Measurements from ENCODE around the gene RNF224.
A peak's percentile ranks its signal among the peaks of the same experiment; 100 is the strongest.

RNF224 gene

DNA sequence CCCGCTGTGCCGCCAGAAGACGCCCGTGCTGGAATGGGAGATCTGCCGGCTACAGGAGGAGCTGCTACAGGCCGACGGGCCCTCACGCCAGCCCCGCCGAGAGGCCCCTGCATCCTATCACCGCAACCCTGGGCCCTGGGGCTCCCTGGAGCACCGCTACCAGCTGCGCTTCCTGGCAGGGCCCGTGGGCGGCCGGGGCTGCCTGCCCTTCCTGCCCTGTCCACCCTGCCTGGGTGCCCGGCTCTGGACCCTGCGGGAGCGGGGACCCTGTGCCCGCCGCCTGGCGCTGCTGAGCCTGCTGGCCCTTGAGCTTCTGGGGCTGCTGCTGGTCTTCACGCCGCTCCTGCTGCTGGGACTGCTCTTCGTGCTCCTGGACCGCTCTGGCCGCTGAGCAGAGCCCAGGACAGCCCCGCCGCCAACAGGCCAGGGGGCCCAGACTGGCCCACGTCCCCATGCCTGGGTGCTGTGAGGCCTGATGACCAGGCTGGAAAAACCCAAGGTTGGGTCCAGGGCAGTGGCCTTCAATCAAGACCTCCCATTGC, 9.0 kb upstream of the RNF224 start:
- H3K36me3 ChIP-seq (ENCODE audit: control insufficient read depth, insufficient read depth, low read length) = peaks cover 10% of the 10 kb centered on the region
- no peaks in the 10 kb centered on the region for H3K27me3 ChIP-seq (replicated peaks; ENCODE audit: control insufficient read depth, insufficient read depth, low read length)

DNA sequence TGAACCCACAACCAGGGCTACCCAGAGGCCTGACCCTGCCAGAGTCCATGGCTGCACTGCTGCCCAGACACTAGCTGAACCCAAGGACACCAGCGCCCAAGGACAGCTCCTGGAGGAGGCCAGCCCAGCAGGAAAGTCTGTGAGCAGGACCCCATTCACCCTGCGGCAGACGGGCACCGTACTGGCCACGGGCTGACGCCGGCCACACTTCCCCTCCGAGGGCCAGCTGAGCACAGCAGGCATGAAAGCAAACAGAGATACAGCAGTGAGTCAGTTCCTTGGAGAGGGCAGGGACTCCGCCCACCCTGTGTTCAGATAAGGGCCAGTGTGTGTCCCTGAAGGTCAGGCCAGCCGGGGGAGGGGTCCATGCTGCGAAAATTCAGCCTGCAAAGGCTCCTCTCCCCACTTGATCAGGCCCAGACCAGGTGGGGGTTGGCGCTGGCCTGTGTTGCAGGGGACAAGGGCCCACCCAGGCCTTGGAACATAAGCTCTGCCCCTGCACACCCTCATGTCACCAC, 8.5 kb upstream of the RNF224 start:
- Histone ChIP-seq H3K4me3 (replicated peaks; ENCODE audit: low read depth, low read length) (no peak overlapping the region), H3K36me3 (ENCODE audit: control insufficient read depth, insufficient read depth, low read length) (peaks cover 10% of the 10 kb centered on the region), H3K27me3 (replicated peaks; ENCODE audit: control insufficient read depth, insufficient read depth, low read length) (no peaks in the 10 kb centered on the region)
- DNase-seq (ENCODE audit: extremely low read depth, insufficient read length) = no peak
- TF ChIP-seq, protein P1, sequence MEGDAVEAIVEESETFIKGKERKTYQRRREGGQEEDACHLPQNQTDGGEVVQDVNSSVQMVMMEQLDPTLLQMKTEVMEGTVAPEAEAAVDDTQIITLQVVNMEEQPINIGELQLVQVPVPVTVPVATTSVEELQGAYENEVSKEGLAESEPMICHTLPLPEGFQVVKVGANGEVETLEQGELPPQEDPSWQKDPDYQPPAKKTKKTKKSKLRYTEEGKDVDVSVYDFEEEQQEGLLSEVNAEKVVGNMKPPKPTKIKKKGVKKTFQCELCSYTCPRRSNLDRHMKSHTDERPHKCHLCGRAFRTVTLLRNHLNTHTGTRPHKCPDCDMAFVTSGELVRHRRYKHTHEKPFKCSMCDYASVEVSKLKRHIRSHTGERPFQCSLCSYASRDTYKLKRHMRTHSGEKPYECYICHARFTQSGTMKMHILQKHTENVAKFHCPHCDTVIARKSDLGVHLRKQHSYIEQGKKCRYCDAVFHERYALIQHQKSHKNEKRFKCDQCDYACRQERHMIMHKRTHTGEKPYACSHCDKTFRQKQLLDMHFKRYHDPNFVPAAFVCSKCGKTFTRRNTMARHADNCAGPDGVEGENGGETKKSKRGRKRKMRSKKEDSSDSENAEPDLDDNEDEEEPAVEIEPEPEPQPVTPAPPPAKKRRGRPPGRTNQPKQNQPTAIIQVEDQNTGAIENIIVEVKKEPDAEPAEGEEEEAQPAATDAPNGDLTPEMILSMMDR (IDR thresholded peaks at IDR 0.05; ENCODE audit: insufficient read depth, low read length, poor library complexity, severe bottlenecking) = no peak

More for the DNA sequence above, 9.0 kb upstream of the RNF224 start:
- H3K4me3 ChIP-seq (replicated peaks; ENCODE audit: low read depth, low read length) = no peak overlapping the region
- DNase-seq (ENCODE audit: extremely low read depth, insufficient read length) = no peak
- TF ChIP-seq, protein P1 (IDR thresholded peaks at IDR 0.05; ENCODE audit: insufficient read depth, low read length, poor library complexity, severe bottlenecking) = no peak

DNA sequence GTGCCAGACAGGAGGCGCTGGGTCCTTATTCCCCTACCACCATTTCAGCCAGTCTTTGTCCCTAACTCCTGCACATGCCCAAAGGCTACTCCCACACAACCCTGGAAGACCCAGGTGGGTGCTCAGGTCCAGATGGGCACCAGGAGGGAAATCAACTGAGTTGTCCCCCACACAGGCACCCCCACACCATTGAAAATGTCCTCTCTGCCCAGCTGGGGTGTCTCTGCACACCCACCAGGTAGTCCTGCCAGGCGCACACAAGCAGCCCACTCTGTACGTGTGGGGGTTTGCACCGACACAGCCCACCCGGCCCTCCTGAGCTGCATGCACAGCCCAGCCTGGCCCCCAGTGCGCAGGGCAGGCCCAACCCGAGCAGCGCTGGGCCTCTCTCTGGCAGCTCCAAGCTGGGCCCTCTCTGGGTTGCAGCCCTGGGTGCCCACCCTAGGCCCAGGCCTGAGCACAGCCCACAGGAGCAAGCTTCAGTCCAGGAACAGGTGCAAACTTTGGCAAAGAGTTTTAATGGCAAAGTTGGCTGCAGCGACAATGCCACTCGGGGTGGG, 7.5 kb upstream of the RNF224 start:
- Histone ChIP-seq H3K36me3 (ENCODE audit: control insufficient read depth, insufficient read depth, low read length) (peaks cover 10% of the 10 kb centered on the region), H3K4me3 (replicated peaks; ENCODE audit: low read depth, low read length) (no peak overlapping the region), H3K27me3 (replicated peaks; ENCODE audit: control insufficient read depth, insufficient read depth, low read length) (no peaks in the 10 kb centered on the region)
- no peak for DNase-seq (ENCODE audit: extremely low read depth, insufficient read length)
- TF ChIP-seq, protein P1 (IDR thresholded peaks at IDR 0.05; ENCODE audit: insufficient read depth, low read length, poor library complexity, severe bottlenecking) = no peak

DNA sequence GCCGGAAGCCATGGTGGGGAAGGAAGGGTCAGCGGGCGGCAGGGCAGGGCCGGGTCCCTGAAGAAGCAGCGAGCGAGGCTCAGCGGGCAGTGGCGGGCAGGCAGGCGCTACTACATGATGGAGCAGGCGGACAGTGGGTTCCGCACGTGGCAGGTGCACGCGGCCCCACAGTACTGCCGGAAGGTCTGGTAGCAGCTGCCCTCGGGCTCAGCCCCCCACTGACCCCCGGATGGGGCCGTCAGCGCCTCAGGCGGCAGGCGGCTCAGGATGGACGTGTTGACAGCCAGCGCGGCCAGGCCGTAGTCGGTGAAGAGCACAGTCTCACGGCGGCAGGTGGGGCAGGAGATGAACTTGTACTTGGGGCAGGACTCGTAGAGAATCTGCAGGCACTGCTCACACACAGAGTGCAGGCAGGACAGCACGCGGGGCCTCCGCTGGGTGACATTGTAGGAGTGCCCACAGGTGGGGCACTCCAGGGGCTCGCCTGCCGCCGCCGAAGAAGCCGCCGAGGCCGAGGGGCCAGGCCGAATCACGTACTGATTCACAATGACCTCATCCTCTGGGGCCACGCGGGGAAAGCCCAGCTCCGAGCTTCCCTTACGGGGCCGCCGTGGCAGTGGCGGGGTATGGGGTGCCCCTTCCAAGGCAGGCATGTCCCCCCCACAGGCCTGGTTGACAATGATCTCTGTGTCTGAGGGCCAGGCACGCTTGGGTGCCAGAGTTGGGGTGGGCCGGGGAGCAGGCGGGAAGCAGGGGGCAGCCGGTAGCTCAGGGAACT, 6.8 kb upstream of the RNF224 start:
- no peak overlapping the region for H3K4me3 ChIP-seq (replicated peaks; ENCODE audit: low read depth, low read length)
- DNase-seq (ENCODE audit: extremely low read depth, insufficient read length) = no peak
- peaks cover 9% of the 10 kb centered on the region for H3K36me3 ChIP-seq (ENCODE audit: control insufficient read depth, insufficient read depth, low read length)
- TF ChIP-seq, protein P1 (IDR thresholded peaks at IDR 0.05; ENCODE audit: insufficient read depth, low read length, poor library complexity, severe bottlenecking) = no peak
- no peaks in the 10 kb centered on the region for H3K27me3 ChIP-seq (replicated peaks; ENCODE audit: control insufficient read depth, insufficient read depth, low read length)

DNA sequence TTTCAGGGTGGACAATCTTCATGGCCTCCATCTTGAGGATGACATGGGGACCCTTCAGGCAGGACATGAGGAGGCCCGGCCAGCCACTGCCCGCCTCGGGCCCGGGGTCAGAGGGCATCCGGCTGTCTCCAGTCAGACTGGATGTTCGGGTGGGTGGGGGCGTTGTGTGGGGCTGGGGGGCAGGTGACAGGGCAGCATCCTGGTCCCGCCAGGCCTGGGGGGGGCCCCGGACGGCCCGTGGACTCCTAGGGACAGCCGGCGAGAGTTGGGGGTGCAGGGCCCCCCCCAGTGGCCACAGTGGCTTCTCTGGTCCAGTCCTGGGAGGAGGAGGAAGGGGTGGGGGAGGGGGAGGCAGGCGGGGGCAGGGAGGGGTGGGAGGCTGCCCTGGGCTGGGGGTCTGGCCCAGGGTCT, 6.2 kb upstream of the RNF224 start:
- DNase-seq (ENCODE audit: extremely low read depth, insufficient read length) = no peak
- H3K36me3 ChIP-seq (ENCODE audit: control insufficient read depth, insufficient read depth, low read length) = peaks cover 3% of the 10 kb centered on the region
- peak overlapping the region; percentile 55 for H3K4me3 ChIP-seq (replicated peaks; ENCODE audit: low read depth, low read length)
- TF ChIP-seq, protein P1 (IDR thresholded peaks at IDR 0.05; ENCODE audit: insufficient read depth, low read length, poor library complexity, severe bottlenecking) = no peak
- H3K27me3 ChIP-seq (replicated peaks; ENCODE audit: control insufficient read depth, insufficient read depth, low read length) = no peaks in the 10 kb centered on the region
